Measurements from ENCODE around the gene LENG9. TPM values are rescaled to one million over a fixed set of nuclear protein-coding genes. Genes with fewer than 3 reads are reported as not detected.

The LENG9 gene
- total and polyA plus RNA-seq, 2 of the 13 experiments (the other 11 are each of a cell fraction or from before 2014, with no cell fraction given), result 0.75 to 2.9 TPM

- TF ChIP-seq ZBTB40 (IDR thresholded peaks at IDR 0.05) (no peak), ZBTB40 (CRISPR knock-in tag; IDR thresholded peaks at IDR 0.05) (no peak), IRX3 (CRISPR knock-in tag; IDR thresholded peaks at IDR 0.05; ENCODE audit: borderline replicate concordance, low read depth) (no peak), MATR3 (CRISPR knock-in tag; IDR thresholded peaks at IDR 0.05) (no peak), ATF7-NPFF (CRISPR knock-in tag; IDR thresholded peaks at IDR 0.05; ENCODE audit: low read depth) (no peak), PPARG (CRISPR knock-in tag; conservative IDR thresholded peaks at IDR 0.05) (no peak), CCAR2 (optimal IDR thresholded peaks at IDR 0.05; ENCODE audit: low read depth, low read length) (no peak), GZF1 (CRISPR knock-in tag; IDR thresholded peaks at IDR 0.05) (no peak), ZFP36L2 (CRISPR knock-in tag; IDR thresholded peaks at IDR 0.05) (no peak), DNMT1 (CRISPR knock-in tag; IDR thresholded peaks at IDR 0.05) (no peak), AGO2 (optimal IDR thresholded peaks at IDR 0.05; ENCODE audit: low read depth, low read length) (no peak), HHEX (CRISPR knock-in tag; IDR thresholded peaks at IDR 0.05) (no peak), ZBTB43 (CRISPR knock-in tag; conservative IDR thresholded peaks at IDR 0.05) (no peak), SRSF1 (optimal IDR thresholded peaks at IDR 0.05; ENCODE audit: low read depth, low read length) (no peak)
Observed at GRCh38 chr19:54421521-54421920, 42.1 kb downstream of the LENG9 start (continued).

All from HepG2 (cell line).